HG03139 (cell line): ENCODE results near the gene TCEAL1.
"Not testable (repeated sequence)": the region's sequence is repeated elsewhere in the genome, so short reads cannot be mapped to it uniquely, and the experiment has no call there.

ENCODE experiments used
- ATAC-seq: cut with Tn5 transposase; IDR thresholded peaks from one replicate; pipeline ENCODE4 v1.9.1; 2021; ENCODE audit not compliant: unreplicated experiment

Gene TCEAL1, protein sequence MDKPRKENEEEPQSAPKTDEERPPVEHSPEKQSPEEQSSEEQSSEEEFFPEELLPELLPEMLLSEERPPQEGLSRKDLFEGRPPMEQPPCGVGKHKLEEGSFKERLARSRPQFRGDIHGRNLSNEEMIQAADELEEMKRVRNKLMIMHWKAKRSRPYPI

GRCh38 chrX:103628386-103629317 is at the start of gene TCEAL1:
TSS of gene TCEAL1 (plus strand) at chrX:103628975. CDS start at chrX:103629917, 942 bp downstream.
- peak; percentile 60 for ATAC-seq

GRCh38 chrX:103584596-103584995 is 44.2 kb upstream of the TCEAL1 start:
- ATAC-seq: no peak

DNA sequence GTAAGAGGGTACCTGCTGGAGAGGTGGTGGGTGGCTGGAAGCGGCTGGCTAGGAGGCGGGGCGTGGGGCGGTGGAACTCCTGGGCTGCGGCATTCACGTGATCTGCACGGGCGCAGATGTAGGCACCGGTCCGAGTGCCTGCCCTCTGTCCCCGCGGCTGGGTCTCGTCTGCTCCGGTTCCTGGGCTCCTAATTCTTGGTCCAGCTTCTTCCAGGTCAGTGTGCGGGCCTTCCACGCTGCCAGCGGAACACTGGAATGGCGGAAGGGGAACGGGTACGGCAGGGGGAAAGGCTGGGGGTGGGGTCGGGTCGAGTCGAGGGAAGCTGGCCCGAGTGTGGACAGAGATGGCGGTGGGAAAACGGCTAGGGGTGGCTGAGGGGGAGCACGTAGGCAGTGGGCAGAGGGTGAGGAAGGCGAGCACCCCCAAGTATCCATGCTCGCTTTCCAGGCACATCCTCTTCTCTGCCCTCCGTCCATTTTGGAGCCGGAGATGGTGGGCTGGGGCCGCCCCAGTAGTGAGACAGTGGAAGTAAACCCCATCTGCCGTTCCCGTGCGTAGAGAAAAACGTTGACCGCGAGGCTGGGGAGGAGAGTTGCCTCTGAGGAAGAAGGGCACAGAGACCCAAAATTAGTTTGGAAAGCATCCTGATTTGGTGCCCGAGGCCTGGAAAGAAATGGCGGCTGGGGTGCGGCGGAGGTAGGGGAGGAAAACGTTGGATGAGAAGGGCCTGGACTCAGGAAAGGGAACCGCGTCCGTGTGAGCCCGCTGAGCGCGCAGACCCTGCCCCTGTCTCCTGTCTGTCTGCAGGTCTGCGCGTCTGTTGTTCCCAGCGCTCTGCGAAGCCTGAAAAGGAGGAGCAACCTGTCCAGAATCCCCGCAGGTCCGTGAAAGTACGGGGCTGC is 43.1 kb upstream of the TCEAL1 start, which contains the start of gene TCEAL4:
Gene TCEAL4 (plus strand): TSS at position 105 of the 903 bp plus-strand sequence. CDS start 1,161 bp downstream, outside the sequence.
- peak; percentile 85 for ATAC-seq

DNA sequence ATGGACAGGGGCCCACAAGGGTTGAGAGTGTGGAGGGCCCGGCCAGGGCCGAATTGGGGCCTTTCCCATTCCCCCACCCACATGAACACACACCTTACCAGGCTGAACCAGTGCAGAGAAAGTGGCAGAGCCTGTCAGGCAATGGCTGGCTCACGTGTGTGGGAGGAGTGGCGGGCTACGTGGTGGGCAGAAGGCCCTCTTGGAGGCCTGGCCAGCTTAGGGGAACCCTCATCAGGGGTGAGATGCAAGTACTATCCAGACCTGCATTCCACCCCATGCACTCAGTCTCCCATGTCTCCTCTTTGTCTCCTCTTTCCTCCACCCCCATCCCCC is 42.5 kb upstream of the TCEAL1 start:
- ATAC-seq: no peak

GRCh38 chrX:103586659-103587058 is 42.1 kb upstream of the TCEAL1 start:
- no peak for ATAC-seq

DNA sequence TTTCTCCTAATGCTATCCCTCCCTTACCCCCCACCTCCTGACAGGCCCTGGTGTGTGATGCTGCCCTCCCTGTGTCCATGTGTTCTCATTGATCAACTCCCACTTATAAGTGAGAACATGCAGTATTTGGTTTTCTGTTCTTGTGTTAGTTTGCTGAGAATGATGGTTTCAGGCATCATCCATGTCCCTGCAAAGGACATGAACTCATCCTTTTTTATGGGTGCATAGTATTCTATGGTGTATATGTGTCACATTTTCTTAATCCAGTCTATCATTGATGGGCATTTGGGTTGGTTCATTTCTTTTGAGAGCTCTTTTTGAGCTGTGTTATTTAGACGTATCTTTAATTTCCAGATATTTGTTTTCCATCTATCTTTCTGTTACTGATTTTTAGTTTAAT is 36.5 kb upstream of the TCEAL1 start:
- ATAC-seq: not testable (repeated sequence)

DNA sequence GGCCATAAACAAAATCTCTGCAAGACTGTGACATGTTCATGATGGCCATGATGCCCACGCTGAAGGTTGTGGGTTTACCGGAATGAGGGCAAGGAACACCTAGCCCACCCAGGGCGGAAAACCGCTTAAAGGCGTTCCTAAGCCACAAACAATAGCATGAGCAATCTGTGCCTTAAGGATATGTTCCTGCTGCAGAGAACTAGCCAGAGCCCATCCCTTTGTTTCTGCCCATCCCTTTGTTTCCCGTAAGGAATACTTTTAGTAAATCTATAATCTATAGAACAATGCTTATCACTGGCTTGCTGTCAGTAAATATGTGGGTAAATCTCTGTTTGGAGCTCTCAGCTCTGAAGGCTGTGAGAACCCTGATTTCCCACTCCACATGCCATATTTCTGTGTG is 33.6 kb upstream of the TCEAL1 start:
- ATAC-seq: not testable (repeated sequence)

DNA sequence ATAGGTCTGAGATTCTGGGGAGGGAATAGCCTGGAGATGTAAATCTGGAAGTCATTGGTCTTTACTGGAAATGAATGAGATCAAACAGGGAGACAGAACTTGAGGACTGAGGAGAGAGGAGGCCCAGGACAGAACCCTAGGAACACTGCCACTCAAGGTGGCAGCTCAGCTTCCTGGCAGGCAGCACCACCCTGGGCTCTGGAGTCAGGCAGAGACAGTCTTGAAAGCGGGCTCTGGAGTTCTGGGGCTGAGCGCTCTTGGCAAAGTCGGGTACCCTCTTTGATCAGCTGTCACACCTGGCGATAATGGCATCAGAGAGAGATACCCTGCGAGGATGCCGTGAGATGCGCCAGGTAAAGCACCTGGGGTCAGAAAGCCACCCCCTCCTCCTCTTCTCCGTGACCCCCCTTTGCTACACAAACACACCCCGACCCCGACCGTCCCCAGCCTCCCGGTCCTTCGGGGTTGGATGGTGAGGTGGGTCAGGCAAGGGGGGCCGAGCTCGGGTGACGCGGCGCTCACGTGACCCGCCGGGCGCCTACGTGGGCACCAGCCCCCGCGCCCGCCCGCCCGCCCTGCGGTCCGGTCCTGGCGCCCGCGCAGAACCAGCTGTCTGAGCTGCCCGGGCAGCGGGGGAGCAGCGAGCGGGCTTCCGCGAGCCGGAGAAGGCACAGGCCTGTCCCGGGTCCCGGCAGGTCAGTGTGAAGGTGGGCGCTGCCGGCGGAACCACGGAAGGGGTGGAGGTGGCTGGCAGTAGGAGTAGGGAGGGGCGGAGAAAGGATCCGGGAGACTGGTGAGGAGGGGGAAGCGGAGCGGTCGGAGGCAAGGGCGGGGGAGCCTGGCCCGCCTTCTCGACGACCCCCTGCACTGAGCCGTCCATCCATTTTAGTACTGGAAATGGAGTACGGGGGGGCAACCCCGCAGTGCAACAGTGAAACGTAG is 21.1 kb upstream of the TCEAL1 start, which contains the start of gene TCEAL3:
Gene TCEAL3 (plus strand): TSS at position 600 of the 942 bp plus-strand sequence. CDS start 1,102 bp downstream, outside the sequence.
- ATAC-seq: peak; percentile 57

DNA sequence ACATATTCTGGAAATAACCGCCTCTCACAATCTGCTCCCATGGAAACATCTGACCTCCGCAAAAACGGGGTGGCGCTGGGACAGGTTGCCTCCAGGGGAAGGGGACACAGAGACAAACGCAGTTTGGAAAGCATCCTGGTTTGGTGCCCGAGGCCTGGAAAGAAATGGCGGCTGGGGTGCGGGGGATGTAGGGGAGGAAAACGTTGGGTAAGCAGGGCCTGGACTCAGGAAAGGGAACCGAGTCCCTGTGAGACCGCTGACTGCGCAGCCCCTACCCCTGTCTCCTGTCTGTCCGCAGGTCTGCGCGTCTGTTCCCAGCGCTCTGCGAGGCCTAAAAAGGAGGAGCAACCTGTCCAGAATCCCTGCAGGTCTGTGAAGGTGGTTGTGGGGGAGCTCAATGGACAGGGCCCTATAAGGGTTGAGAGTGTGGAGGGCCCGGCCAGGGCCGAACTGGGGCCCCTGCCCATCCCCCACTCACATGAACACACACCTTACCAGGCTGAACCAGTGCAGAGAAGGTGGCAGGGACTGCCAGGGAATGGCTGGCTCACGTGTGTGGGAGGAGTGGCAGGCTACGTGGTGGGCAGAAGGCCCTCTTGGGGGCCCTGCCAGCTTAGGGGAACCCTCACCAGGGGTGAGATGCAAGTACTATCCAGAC is 20.3 kb upstream of the TCEAL1 start:
- no peak for ATAC-seq

DNA sequence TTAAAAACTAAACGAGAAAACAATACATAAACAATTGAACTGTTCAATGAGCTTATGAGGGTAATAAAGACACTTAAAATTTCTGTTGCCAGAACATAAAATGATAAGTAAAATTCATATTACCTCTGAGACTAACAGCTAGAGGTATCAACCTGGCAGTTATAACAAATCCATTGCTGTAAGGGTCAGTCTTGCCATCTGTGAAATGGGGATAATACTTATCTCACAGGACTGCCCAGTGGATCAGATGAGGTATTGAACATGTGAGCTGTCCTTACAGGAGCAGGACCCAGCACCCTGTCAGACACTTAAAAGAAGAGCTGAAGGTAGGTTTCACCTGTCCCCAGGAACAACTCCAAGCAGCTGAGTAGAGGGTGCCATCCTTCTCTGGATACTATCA is 18.5 kb upstream of the TCEAL1 start:
- ATAC-seq: no peak

GRCh38 chrX:103613362-103613890 is 15.3 kb upstream of the TCEAL1 start:
- no peak for ATAC-seq

GRCh38 chrX:103614999-103615398 is 13.8 kb upstream of the TCEAL1 start:
- ATAC-seq: no peak

- no peak for ATAC-seq
Observed at GRCh38 chrX:103615781-103616371, 12.9 kb upstream of the TCEAL1 start.

- ATAC-seq: no peak
Observed at GRCh38 chrX:103616676-103617186, 12.0 kb upstream of the TCEAL1 start.

DNA sequence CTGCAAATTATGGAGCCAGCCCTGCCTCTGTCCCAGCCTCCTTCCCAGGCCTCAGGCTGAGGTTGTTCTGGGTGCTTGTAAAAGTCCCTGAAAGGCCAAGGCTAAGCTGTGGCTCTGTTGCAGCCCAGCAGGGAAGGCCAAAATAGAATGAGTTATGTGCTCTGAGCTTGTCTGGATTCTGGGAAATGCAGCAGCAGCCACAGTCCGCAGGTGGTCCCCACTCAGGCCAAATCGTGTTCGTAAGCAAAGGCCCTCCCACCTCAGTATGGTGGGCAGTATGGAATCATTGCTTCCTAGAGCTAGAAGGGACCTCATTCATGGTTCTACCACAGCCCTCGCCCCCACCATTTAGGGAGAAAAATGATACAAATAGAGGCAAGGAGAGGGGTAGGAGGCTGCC is 4.7 kb upstream of the TCEAL1 start:
- no peak for ATAC-seq

DNA sequence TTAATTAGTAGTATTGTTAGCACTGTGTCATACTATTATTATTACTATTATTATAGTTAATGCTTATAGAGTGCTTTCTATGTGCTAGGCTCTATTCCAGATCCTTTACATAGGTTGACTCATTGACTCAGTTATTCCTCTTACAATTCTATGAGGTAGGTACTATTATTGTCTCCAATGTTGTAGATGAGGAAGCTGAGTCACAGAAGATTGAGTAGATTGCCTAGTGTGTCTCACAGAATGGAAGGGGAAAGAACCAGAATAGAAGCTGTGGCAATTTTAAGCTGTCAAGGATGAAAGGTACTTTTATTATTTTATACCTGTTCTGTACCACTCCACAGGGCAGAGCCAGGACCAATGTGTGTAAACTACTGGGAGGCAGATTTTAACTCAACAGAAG is 1.9 kb upstream of the TCEAL1 start:
- ATAC-seq: no peak

DNA sequence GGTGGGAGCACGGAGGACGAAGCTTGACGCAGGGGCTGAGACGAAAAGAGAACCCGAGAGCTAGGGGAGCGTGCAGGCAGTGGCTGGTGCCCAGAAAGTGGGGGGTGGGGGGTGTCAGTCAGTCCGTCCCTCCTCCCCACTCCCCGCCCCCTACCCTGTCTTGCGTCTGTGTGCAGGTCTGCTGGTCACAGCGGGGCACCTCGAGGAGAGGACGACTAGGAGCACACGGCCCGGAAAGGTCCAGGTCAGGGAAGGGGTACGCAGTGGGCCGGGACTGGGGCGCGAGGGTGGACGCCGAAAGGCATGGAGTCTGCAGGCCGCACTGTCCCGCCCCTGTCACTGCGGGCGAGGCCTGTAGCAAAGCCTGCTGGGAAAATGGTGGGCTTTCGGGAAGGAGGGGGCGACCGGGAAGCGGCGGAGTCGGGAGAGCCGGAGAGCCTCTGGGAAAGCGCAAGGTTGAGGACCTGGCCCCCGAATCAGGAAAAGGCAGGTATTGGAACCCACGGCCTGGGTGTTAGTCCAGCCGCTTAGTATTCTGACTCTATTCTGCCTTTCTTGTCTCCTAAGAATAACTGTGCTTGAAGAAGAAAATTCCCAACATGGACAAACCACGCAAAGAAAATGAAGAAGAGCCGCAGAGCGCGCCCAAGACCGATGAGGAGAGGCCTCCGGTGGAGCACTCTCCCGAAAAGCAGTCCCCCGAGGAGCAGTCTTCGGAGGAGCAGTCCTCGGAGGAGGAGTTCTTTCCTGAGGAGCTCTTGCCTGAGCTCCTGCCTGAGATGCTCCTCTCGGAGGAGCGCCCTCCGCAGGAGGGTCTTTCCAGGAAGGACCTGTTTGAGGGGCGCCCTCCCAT is 769 bp downstream of the TCEAL1 start:
- ATAC-seq: peak; percentile 38

GRCh38 chrX:103630171-103630511 is 1.4 kb downstream of the TCEAL1 start:
- no peak for ATAC-seq
